Spinal cord (tissue), 10 donors: Measurements from ENCODE around the gene LAMA1. TPM values are rescaled to one million over a fixed set of nuclear protein-coding genes. Genes with fewer than 3 reads are reported as not detected.

Experiments used
- DNase-seq, 6 donors: peaks; one replicate each; pipeline versions ENCODE4 v3.0.0 to v3.0.0-alpha.2; 2013 to 2015; ENCODE audit warnings: low spot score in 6 of 6, low read depth in 4 of 6
- H3K27ac ChIP-seq: one replicate; pipeline ENCODE4 v1.5.1; 2013; ENCODE audit warnings: low read depth, low read length, control low read depth
- H3K27me3 ChIP-seq: one replicate; pipeline ENCODE4 v1.6.1; 2013; ENCODE audit warnings: low read length; ENCODE audit not compliant: control insufficient read depth, insufficient read depth
- H3K36me3 ChIP-seq: one replicate; pipeline ENCODE4 v1.6.1; 2013; ENCODE audit warnings: low read length; ENCODE audit not compliant: control insufficient read depth, insufficient read depth
- H3K4me1 ChIP-seq: one replicate; pipeline ENCODE4 v1.6.1; 2013; ENCODE audit warnings: low read length; ENCODE audit not compliant: control insufficient read depth, insufficient read depth
- H3K4me3 ChIP-seq: one replicate; pipeline ENCODE4 v1.5.1; 2013; ENCODE audit warnings: low read depth, low read length, control low read depth
- H3K9me3 ChIP-seq: one replicate; pipeline ENCODE4 v1.6.1; 2013; ENCODE audit warnings: low read length; ENCODE audit not compliant: control insufficient read depth, insufficient read depth
- WGBS: methylation state at CpG from one replicate; pipeline ENCODE4 v1.1.5; 2013; ENCODE audit warnings: missing lambda C conversion rate; ENCODE audit not compliant: insufficient coverage; 5-methylcytosine and 5-hydroxymethylcytosine counted together
- polyA plus RNA-seq, 2 donors: library from polyadenylated mRNA; unstranded; fragments of 120-200 nt; gene quantifications; one replicate each; pipeline ENCODE4 v1.2.1, GENCODE V29; 2013; ENCODE audit not compliant: insufficient read length in 2 of 2
- total RNA-seq, 2 donors: library from RNA; depleted of rRNA in 1 of 2; stranded (reverse); fragments of 120-200 nt in 1 of 2; fragments of >200 nt in 1 of 2; gene quantifications; one replicate each; pipeline versions ENCODE4 v1.2.3 to v1.2.4, GENCODE V29; 2013 to 2014
- donor health status: healthy.

Gene LAMA1
- total and polyA plus RNA-seq, 4 donors = 31.6 to 55.6 (median 46.7) TPM

GRCh38 chr18:6992761-6993160 lies 124.8 kb downstream of the LAMA1 start:
- H3K4me1 ChIP-seq = no peaks in the 10 kb centered on the region
- H3K27ac ChIP-seq = no peak overlapping the region
- peaks cover 19% of the 10 kb centered on the region for H3K36me3 ChIP-seq
- H3K27me3 ChIP-seq = no peaks in the 10 kb centered on the region
- DNase-seq = no peak
- no peaks in the 10 kb centered on the region for H3K9me3 ChIP-seq
- H3K4me3 ChIP-seq = no peak overlapping the region

- no peak overlapping the region for H3K4me3 ChIP-seq
- H3K27me3 ChIP-seq = no peaks in the 10 kb centered on the region
- H3K36me3 ChIP-seq = peaks cover 8% of the 10 kb centered on the region
- H3K4me1 ChIP-seq = no peaks in the 10 kb centered on the region
- peak in 1 of 6 donors; percentile 21 for DNase-seq
- no peaks in the 10 kb centered on the region for H3K9me3 ChIP-seq
- WGBS = 85% methylated on average over 6 of the region's 7 CpGs
- no peak overlapping the region for H3K27ac ChIP-seq
These were observed 134.2 kb downstream of the LAMA1 start for GRCh38 chr18:6983366-6983765.

GRCh38 chr18:6982398-6982797 lies 135.2 kb downstream of the LAMA1 start:
- Histone ChIP-seq H3K27ac (no peak overlapping the region), H3K27me3 (no peaks in the 10 kb centered on the region), H3K4me1 (no peaks in the 10 kb centered on the region), H3K4me3 (no peak overlapping the region), H3K36me3 (peaks cover 13% of the 10 kb centered on the region), H3K9me3 (no peaks in the 10 kb centered on the region)
- 80% methylated on average over 10 of the region's 10 CpGs for WGBS
- no peak for DNase-seq

GRCh38 chr18:6980363-6980762 lies 137.2 kb downstream of the LAMA1 start:
- H3K36me3 ChIP-seq = peaks cover 14% of the 10 kb centered on the region
- no peak overlapping the region for H3K4me3 ChIP-seq
- no peak overlapping the region for H3K27ac ChIP-seq
- H3K27me3 ChIP-seq = no peaks in the 10 kb centered on the region
- no CpG with 5 or more reads among the region's 2 CpGs for WGBS
- H3K9me3 ChIP-seq = no peaks in the 10 kb centered on the region
- no peaks in the 10 kb centered on the region for H3K4me1 ChIP-seq
- DNase-seq = no peak

- H3K4me3 ChIP-seq = no peak overlapping the region
- H3K27me3 ChIP-seq = no peaks in the 10 kb centered on the region
- H3K4me1 ChIP-seq = no peaks in the 10 kb centered on the region
- no CpG with 5 or more reads among the region's 3 CpGs for WGBS
- H3K36me3 ChIP-seq = peaks cover 18% of the 10 kb centered on the region
- no peaks in the 10 kb centered on the region for H3K9me3 ChIP-seq
- H3K27ac ChIP-seq = no peak overlapping the region
- no peak for DNase-seq
These were observed 137.6 kb downstream of the LAMA1 start for GRCh38 chr18:6979954-6980353.

GRCh38 chr18:6976935-6977334 lies 140.7 kb downstream of the LAMA1 start:
- H3K4me3 ChIP-seq = no peak overlapping the region

GRCh38 chr18:6975084-6975483 lies 142.5 kb downstream of the LAMA1 start:
- H3K27me3 ChIP-seq = no peaks in the 10 kb centered on the region
- no peak overlapping the region for H3K27ac ChIP-seq
- DNase-seq = no peak
- no peaks in the 10 kb centered on the region for H3K9me3 ChIP-seq
- H3K36me3 ChIP-seq = peaks cover 23% of the 10 kb centered on the region
- WGBS = 96% methylated on average over 4 of the region's 6 CpGs
- H3K4me1 ChIP-seq = no peaks in the 10 kb centered on the region
- H3K4me3 ChIP-seq = no peak overlapping the region

More at GRCh38 chr18:6976935-6977334, 140.7 kb downstream of the LAMA1 start:
- 79% methylated on average over 2 of the region's 3 CpGs for WGBS
- H3K9me3 ChIP-seq = no peaks in the 10 kb centered on the region
- DNase-seq = no peak
- H3K4me1 ChIP-seq = no peaks in the 10 kb centered on the region
- no peaks in the 10 kb centered on the region for H3K27me3 ChIP-seq
- no peak overlapping the region for H3K27ac ChIP-seq
- peaks cover 18% of the 10 kb centered on the region for H3K36me3 ChIP-seq

GRCh38 chr18:6971823-6972478 lies 145.6 kb downstream of the LAMA1 start:
- H3K36me3 ChIP-seq = peaks cover 22% of the 10 kb centered on the region
- no peak overlapping the region for H3K4me3 ChIP-seq
- no peaks in the 10 kb centered on the region for H3K4me1 ChIP-seq
- no peak for DNase-seq
- H3K27ac ChIP-seq = no peak overlapping the region
- H3K27me3 ChIP-seq = no peaks in the 10 kb centered on the region
- 83% methylated on average over 5 of the region's 7 CpGs for WGBS
- H3K9me3 ChIP-seq = no peaks in the 10 kb centered on the region

- no peaks in the 10 kb centered on the region for H3K27me3 ChIP-seq
- no peaks in the 10 kb centered on the region for H3K4me1 ChIP-seq
- no peaks in the 10 kb centered on the region for H3K9me3 ChIP-seq
- H3K27ac ChIP-seq = no peak overlapping the region
- 100% methylated on average over 1 of the region's 2 CpGs for WGBS
- H3K4me3 ChIP-seq = no peak overlapping the region
- peaks cover 19% of the 10 kb centered on the region for H3K36me3 ChIP-seq
- DNase-seq = no peak
These were observed 154.0 kb downstream of the LAMA1 start for GRCh38 chr18:6963452-6964097.
